ENCODE measurements around the gene PDLIM1. TPM values are rescaled to one million over a fixed set of nuclear protein-coding genes. Genes with fewer than 3 reads are reported as not detected.

PDLIM1 gene
- total and polyA plus RNA-seq, 10 of the 15 experiments (the other 5 are each of a cell fraction or from before 2014, with no cell fraction given) = 95.7 to 714 (median 309) TPM

- TF ChIP-seq RFX5 (IDR thresholded peaks at IDR 0.05; ENCODE audit: low read depth, low read length) = no peak
- TF ChIP-seq ZSCAN29 (IDR thresholded peaks at IDR 0.05) = no peak
- TF ChIP-seq RUNX3 (IDR thresholded peaks at IDR 0.05; ENCODE audit: low read length) = no peak
- TF ChIP-seq CUX1 (IDR thresholded peaks at IDR 0.05; ENCODE audit: insufficient replicate concordance, low read depth, low read length) = no peak
These were observed 30.9 kb upstream of the PDLIM1 start (continued) for GRCh38 chr10:95321554-95322301.

- intact Hi-C loops (cut with micrococcal nuclease; ENCODE audit: unreplicated experiment) = no loop called here
- Histone ChIP-seq H4K20me1 (ENCODE audit: control insufficient read depth, insufficient read depth) (no peaks in the 10 kb centered on the region), H3K27ac (ENCODE audit: control insufficient read depth, insufficient read depth) (no peak overlapping the region), H3K27me3 (replicated peaks in 1 of 2; ENCODE audit: control insufficient read depth in 2 of 2, insufficient read depth in 2 of 2, low read length in 1 of 2) (no peaks in the 10 kb centered on the region), H3K9me3 (replicated peaks; ENCODE audit: control insufficient read depth, insufficient read depth, low read length) (no peaks in the 10 kb centered on the region), H3K79me2 (ENCODE audit: control insufficient read depth, insufficient read depth, low read length) (no peaks in the 10 kb centered on the region), H3K4me3 (no peak overlapping the region), H3K4me2 (ENCODE audit: control insufficient read depth, insufficient read depth) (no peak overlapping the region), H3K36me3 (ENCODE audit: control insufficient read depth in 2 of 2, insufficient read depth in 2 of 2, low read length in 1 of 2) (no peaks in the 10 kb centered on the region), H3K9ac (ENCODE audit: control insufficient read depth, insufficient read depth, low read length) (no peak overlapping the region), H3K4me1 (ENCODE audit: control insufficient read depth, insufficient read depth, low read length) (no peaks in the 10 kb centered on the region), H2AFZ (ENCODE audit: control insufficient read depth, low read depth, low read length) (no peak overlapping the region)
- SMC1A ChIA-PET (ENCODE audit: uncharacterized antibody, unreplicated experiment) = interaction anchor here (0.6 to 1.5 kb wide), 4 partner anchors 10 to 60 kb away, joined by 3 read pairs; no protein-coding TSS in a partner anchor
- CTCF ChIA-PET = interaction anchor here (0.5 to 2.3 kb wide), 6 partner anchors 10 to 46 kb away, joined by 3 to 8 read pairs (median 3); no protein-coding TSS in a partner anchor
- FAIRE-seq = no peak
- ATAC-seq = no peak
- POLR2A ChIA-PET = no interaction called here
- BruUV-seq (replicated peaks) = no TSS peak
- no peak for DNase-seq (ENCODE audit: low read depth, low spot score)
- RAD21 ChIA-PET (ENCODE audit: unreplicated experiment) = no interaction called here
- in situ Hi-C loops (cut with MboI) = no loop called here
- TF ChIP-seq RAD21 (IDR thresholded peaks at IDR 0.05; ENCODE audit: insufficient read depth, low read depth, low read length) = no peak
- TF ChIP-seq EGR1 (IDR thresholded peaks at IDR 0.05; ENCODE audit: borderline replicate concordance in 1 of 2, low read depth in 2 of 2, low read length in 2 of 2) = no peak
- TF ChIP-seq CUX1 (IDR thresholded peaks at IDR 0.05; ENCODE audit: insufficient replicate concordance, low read depth, low read length) = no peak
- TF ChIP-seq ZNF207 (IDR thresholded peaks at IDR 0.05; ENCODE audit: borderline replicate concordance) = no peak
- TF ChIP-seq, protein P1, sequence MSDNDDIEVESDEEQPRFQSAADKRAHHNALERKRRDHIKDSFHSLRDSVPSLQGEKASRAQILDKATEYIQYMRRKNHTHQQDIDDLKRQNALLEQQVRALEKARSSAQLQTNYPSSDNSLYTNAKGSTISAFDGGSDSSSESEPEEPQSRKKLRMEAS (IDR thresholded peaks at IDR 0.05; ENCODE audit: low read depth, low read length) = no peak
- TF ChIP-seq PAX5 (IDR thresholded peaks at IDR 0.05; ENCODE audit: borderline replicate concordance, low read depth, low read length) = no peak
- no peak for TF ChIP-seq TCF12 (IDR thresholded peaks at IDR 0.05; ENCODE audit: low read depth, low read length)
These were observed 28.4 kb upstream of the PDLIM1 start for GRCh38 chr10:95319239-95319638.

All from GM12878 (cell line).